CD4-positive, alpha-beta T cell (primary cell): ENCODE data around the gene ZSCAN16. TPM values are rescaled to one million over a fixed set of nuclear protein-coding genes. Genes with fewer than 3 reads are reported as not detected.
A peak's percentile ranks its signal among the peaks of the same experiment; 100 is the strongest.

Source experiments
- ATAC-seq: fragments of 200-7000 bp; cut with Tn5 transposase; one replicate; pipeline ENCODE4 v1.10.0; 2022; ENCODE audit warnings: mild to moderate bottlenecking; ENCODE audit not compliant: poor library complexity
- CTCF ChIA-PET: fragments of 350-600 bp; sonication (Branson Sonifier 250); formaldehyde crosslinking; loops from one replicate; lab custom pipeline; 2021; ENCODE audit warnings: antibody characterized with exemption, inconsistent platforms; lab: Charles Lee
- POLR2A ChIA-PET: fragments of 350-600 bp; sonication (Branson Sonifier 250); formaldehyde crosslinking; loops from one replicate; lab custom pipeline; 2021; ENCODE audit warnings: antibody characterized with exemption, inconsistent platforms; lab: Charles Lee
- DNase-seq, 14 experiments: peaks; one replicate each; pipeline ENCODE4 v3.0.0-alpha.2; 2013 to 2020; ENCODE audit warnings: mixed read lengths in 2 of 14
- H3K27ac ChIP-seq, 2 donors: one replicate each; pipeline versions ENCODE4 v1.5.1 to v1.7.0; 2013; ENCODE audit warnings: low read length in 2 of 2, low read depth in 1 of 2, mild to moderate bottlenecking in 1 of 2
- H3K27me3 ChIP-seq, 2 experiments: 1 replicate in 1 of 2; 2 replicates in 1 of 2; pipeline versions ENCODE4 v1.6.1 to v1.7.0; 2013; ENCODE audit warnings: low read length in 2 of 2, control low read depth in 1 of 2, mild to moderate bottlenecking in 1 of 2, moderate library complexity in 1 of 2; ENCODE audit not compliant: insufficient read depth in 2 of 2, control insufficient read depth in 1 of 2
- H3K36me3 ChIP-seq: one replicate; pipeline ENCODE4 v1.6.1; 2013; ENCODE audit warnings: low read length, control low read depth; ENCODE audit not compliant: insufficient read depth
- H3K4me1 ChIP-seq: one replicate; pipeline ENCODE4 v1.6.1; 2013; ENCODE audit warnings: low read length, control low read depth; ENCODE audit not compliant: insufficient read depth
- H3K4me3 ChIP-seq: one replicate; pipeline ENCODE4 v1.5.1; 2013; ENCODE audit warnings: mild to moderate bottlenecking, low read length, moderate library complexity
- H3K9me3 ChIP-seq, 2 experiments: 1 replicate in 1 of 2; 2 replicates in 1 of 2; pipeline versions ENCODE4 v1.6.1 to v1.7.0; 2013; ENCODE audit warnings: low read length in 2 of 2, mild to moderate bottlenecking in 2 of 2, control low read depth in 1 of 2, moderate library complexity in 1 of 2; ENCODE audit not compliant: control insufficient read depth in 1 of 2, insufficient read depth in 1 of 2
- H3K27ac Mint-ChIP-seq: one replicate; pipeline ENCODE4 v1.8.0; 2020; ENCODE audit warnings: mixed read lengths
- H3K27me3 Mint-ChIP-seq: one replicate; pipeline ENCODE4 v1.8.0; 2021; ENCODE audit warnings: mixed read lengths
- H3K36me3 Mint-ChIP-seq: one replicate; pipeline ENCODE4 v1.8.0; 2021; ENCODE audit warnings: low read depth, mixed read lengths
- H3K4me1 Mint-ChIP-seq: one replicate; pipeline ENCODE4 v1.8.0; 2021; ENCODE audit warnings: low read depth, mixed read lengths
- H3K4me3 Mint-ChIP-seq: one replicate; pipeline ENCODE4 v1.8.0; 2020; ENCODE audit warnings: mild to moderate bottlenecking, mixed read lengths
- H3K9me3 Mint-ChIP-seq: one replicate; pipeline ENCODE4 v1.8.0; 2020; ENCODE audit warnings: mixed read lengths
- intact Hi-C, 2 experiments: fragments of 100-400 bp; cut with DNase I in 1 of 2; cut with micrococcal nuclease in 1 of 2; formaldehyde crosslinking; loops; one replicate each; pipeline versions ENCODE4 v1.15.1 to v1.9.0; 2023 to 2025; cut with DNase I, micrococcal nuclease
- total RNA-seq, 174 experiments: library from RNA in 2 of 174; stranded (reverse) in 2 of 174; gene quantifications; one replicate each; pipeline ENCODE4 v1.2.3 and lab custom pipeline; 2021 to 2026
- TF ChIP-seq, protein P1 (sequence below): fragments of 200-600 bp; IDR thresholded peaks from one replicate; pipeline ENCODE4 v1.8.0; 2022; ENCODE audit warnings: antibody characterized with exemption, mild to moderate bottlenecking

The ZSCAN16 gene
- total RNA-seq, 2 experiments from 2014 or later: 7.3 to 7.4 TPM

DNA sequence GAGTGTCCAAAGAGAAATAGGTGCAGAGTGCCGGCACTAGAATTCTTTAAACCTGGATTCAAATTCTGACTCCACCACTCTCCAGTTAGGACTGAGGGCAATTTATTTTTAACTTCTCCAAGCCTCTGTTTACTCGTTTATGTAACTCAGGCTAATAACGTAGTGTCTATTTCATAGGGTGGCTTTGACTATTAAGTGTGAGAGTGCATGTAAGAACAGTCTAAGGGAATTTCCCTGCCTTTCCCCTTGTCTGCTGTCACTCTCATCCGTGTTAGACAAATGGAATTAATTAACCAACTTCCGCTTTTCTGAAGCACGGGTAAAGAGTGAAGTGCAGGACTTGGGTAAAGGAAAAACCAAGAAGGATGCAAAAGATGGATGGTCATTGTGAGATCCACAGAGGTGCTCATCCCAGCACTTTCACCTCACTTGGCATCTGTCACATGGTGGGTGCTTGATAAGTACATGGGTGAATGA lies 13.1 kb downstream of the ZSCAN16 start:
- intact Hi-C loops: loop anchor here (1.0 to 10.0 kb wide), 7 partner anchors 12 to 547 kb away; partner anchors contain the start of genes ZNF165 (in 2 of the 2) and ZKSCAN4 (in 1 of the 2)

DNA sequence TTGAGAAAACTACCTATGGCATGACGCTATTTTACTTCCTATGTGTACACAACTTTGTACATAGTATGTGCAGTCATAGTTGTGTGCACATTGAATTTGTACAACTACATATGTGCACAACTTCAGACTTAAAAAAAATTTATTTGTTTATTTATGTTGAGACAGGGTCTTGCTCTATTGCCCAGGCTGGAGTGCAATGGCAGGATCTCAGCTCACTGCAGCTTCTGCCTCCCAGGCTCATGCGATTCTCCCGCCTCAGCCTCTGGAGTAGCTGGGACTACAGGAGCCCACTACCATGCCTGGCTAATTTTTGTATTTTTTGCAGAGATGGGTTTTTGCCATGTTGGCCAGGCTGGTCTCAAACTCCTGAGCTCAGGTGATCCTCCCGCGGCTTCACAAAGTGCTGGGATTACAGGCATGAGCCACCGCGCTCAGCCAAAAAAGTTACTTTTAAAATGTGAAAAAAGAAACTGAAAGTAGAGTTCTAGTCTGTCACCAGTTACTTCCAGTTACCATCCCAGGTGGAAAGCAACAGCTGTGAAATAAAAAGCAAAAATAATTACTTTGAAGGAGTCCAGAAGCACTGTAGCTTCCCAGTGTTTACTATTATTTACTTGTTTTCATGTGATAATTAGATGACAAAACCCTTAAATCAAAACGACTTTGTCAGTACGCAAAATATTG lies 15.6 kb downstream of the ZSCAN16 start:
- intact Hi-C loops: loop anchor here (2.0 to 10.0 kb wide), 5 partner anchors 55 to 545 kb away; partner anchors contain the start of genes ZNF165 (in 1 of the 2) and ZSCAN26 (in 1 of the 2)
- H3K4me3 Mint-ChIP-seq: peak overlapping the region; percentile 86
- no peak overlapping the region for H3K27ac ChIP-seq

More for the DNA sequence above, 13.1 kb downstream of the ZSCAN16 start:
- Histone ChIP-seq H3K36me3 (peaks cover under 1% of the 10 kb centered on the region), H3K4me3 (peak overlapping the region; percentile 79), H3K9me3 (no peaks in the 10 kb centered on the region), H3K27me3 (no peaks in the 10 kb centered on the region), H3K27ac (peak overlapping the region; percentile 93 to 99), H3K4me1 (peaks cover 40% of the 10 kb centered on the region)
- peak; percentile 58 for ATAC-seq
- TF ChIP-seq, protein P1, sequence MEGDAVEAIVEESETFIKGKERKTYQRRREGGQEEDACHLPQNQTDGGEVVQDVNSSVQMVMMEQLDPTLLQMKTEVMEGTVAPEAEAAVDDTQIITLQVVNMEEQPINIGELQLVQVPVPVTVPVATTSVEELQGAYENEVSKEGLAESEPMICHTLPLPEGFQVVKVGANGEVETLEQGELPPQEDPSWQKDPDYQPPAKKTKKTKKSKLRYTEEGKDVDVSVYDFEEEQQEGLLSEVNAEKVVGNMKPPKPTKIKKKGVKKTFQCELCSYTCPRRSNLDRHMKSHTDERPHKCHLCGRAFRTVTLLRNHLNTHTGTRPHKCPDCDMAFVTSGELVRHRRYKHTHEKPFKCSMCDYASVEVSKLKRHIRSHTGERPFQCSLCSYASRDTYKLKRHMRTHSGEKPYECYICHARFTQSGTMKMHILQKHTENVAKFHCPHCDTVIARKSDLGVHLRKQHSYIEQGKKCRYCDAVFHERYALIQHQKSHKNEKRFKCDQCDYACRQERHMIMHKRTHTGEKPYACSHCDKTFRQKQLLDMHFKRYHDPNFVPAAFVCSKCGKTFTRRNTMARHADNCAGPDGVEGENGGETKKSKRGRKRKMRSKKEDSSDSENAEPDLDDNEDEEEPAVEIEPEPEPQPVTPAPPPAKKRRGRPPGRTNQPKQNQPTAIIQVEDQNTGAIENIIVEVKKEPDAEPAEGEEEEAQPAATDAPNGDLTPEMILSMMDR: no peak
- DNase-seq: peak in 3 of 14 experiments; percentile 57 to 87 (median 84)
- ChIA-PET CTCF (interaction anchor here (1.2 to 1.7 kb wide), 2 partner anchors 218 to 219 kb away, joined by 3 to 4 read pairs; no protein-coding TSS in a partner anchor), POLR2A (interaction anchor here (0.6 to 7.9 kb wide), 9 partner anchors 10 to 990 kb away, joined by 3 to 55 read pairs (median 6); partner anchors contain the start of genes ZKSCAN4 and ZSCAN16)
- H3K27me3 Mint-ChIP-seq: no peaks in the 10 kb centered on the region
- peak overlapping the region; percentile 95 for H3K27ac Mint-ChIP-seq
- H3K9me3 Mint-ChIP-seq: no peaks in the 10 kb centered on the region
- H3K4me3 Mint-ChIP-seq: peak overlapping the region; percentile 95
- peaks cover 34% of the 10 kb centered on the region for H3K36me3 Mint-ChIP-seq
- H3K4me1 Mint-ChIP-seq: peaks cover 83% of the 10 kb centered on the region

GRCh38 chr6:28140616-28141015 lies 16.2 kb downstream of the ZSCAN16 start:
- POLR2A ChIA-PET: interaction anchor here (1.3 to 7.9 kb wide), 12 partner anchors 12 to 302 kb away, joined by 4 to 71 read pairs (median 13); partner anchors contain the start of genes ZKSCAN3, ZKSCAN4, ZSCAN12 and ZSCAN16
- peaks cover 13% of the 10 kb centered on the region for H3K36me3 ChIP-seq
- Mint-ChIP-seq H3K27me3 (no peaks in the 10 kb centered on the region), H3K9me3 (no peaks in the 10 kb centered on the region), H3K4me3 (peak overlapping the region; percentile 97), H3K36me3 (peaks cover 43% of the 10 kb centered on the region), H3K27ac (peak overlapping the region; percentile 95), H3K4me1 (peaks cover 80% of the 10 kb centered on the region)
- CTCF ChIA-PET: interaction anchor here (0.7 to 2.8 kb wide), 7 partner anchors 11 to 245 kb away, joined by 3 to 18 read pairs (median 4); partner anchors contain the start of gene ZKSCAN4
- intact Hi-C loops: loop anchor here (1.0 to 5.0 kb wide), 4 partner anchors 15 to 127 kb away; partner anchors contain the start of genes ZKSCAN4 (in 1 of the 2), ZSCAN16 (in 1 of the 2) and ZSCAN26 (in 1 of the 2)
- H3K4me3 ChIP-seq: peak overlapping the region; percentile 41
- H3K4me1 ChIP-seq: peaks cover 37% of the 10 kb centered on the region
- no peaks in the 10 kb centered on the region for H3K27me3 ChIP-seq
- H3K9me3 ChIP-seq: no peaks in the 10 kb centered on the region
- ATAC-seq (no peak), DNase-seq (no peak)
- no peak overlapping the region for H3K27ac ChIP-seq
- TF ChIP-seq, protein P1: no peak

More for the DNA sequence above, 15.6 kb downstream of the ZSCAN16 start:
- no peaks in the 10 kb centered on the region for H3K27me3 ChIP-seq
- peaks cover 7% of the 10 kb centered on the region for H3K36me3 ChIP-seq
- Mint-ChIP-seq H3K27ac (peak overlapping the region; percentile 95), H3K36me3 (peaks cover 37% of the 10 kb centered on the region), H3K27me3 (no peaks in the 10 kb centered on the region), H3K4me1 (peaks cover 78% of the 10 kb centered on the region), H3K9me3 (no peaks in the 10 kb centered on the region)
- H3K9me3 ChIP-seq: no peaks in the 10 kb centered on the region
- DNase-seq: peak in 3 of 14 experiments; percentile 31 to 55 (median 34)
- ATAC-seq: no peak
- peaks cover 37% of the 10 kb centered on the region for H3K4me1 ChIP-seq
- H3K4me3 ChIP-seq: peak overlapping the region; percentile 41
- TF ChIP-seq, protein P1: no peak
- ChIA-PET POLR2A (interaction anchor here (0.5 to 7.9 kb wide), 8 partner anchors 8 to 259 kb away, joined by 3 to 71 read pairs (median 20); partner anchors contain the start of genes ZKSCAN4, ZSCAN12, ZSCAN16 and ZSCAN26), CTCF (interaction anchor here (1.4 to 2.6 kb wide), 3 partner anchors 10 to 216 kb away, joined by 4 to 18 read pairs (median 4); no protein-coding TSS in a partner anchor)
